Mesendoderm (in vitro differentiated cells): ENCODE results near the gene MORC1.

Experiments
- DNase-seq: peaks from one replicate; pipeline ENCODE4 v3.0.0; 2013
- H2AK5ac ChIP-seq: 2 replicates; pipeline ENCODE4 v1.6.1; 2013; ENCODE audit warnings: low read length, inconsistent platforms
- H2BK120ac ChIP-seq: 2 replicates; pipeline ENCODE4 v1.6.1; 2013; ENCODE audit warnings: low read depth, mild to moderate bottlenecking, low read length, moderate library complexity, mixed read lengths
- H2BK15ac ChIP-seq: replicated peaks from 2 replicates; pipeline ENCODE4 v1.6.1; 2013; ENCODE audit warnings: low read depth, mild to moderate bottlenecking, moderate library complexity
- H2BK5ac ChIP-seq: 2 replicates; pipeline ENCODE4 v1.6.1; 2013; ENCODE audit warnings: low read length, inconsistent platforms
- H3K18ac ChIP-seq: 2 replicates; pipeline ENCODE4 v1.6.1; 2013; ENCODE audit warnings: mild to moderate bottlenecking, low read length, mixed read lengths
- H3K23ac ChIP-seq: one replicate; pipeline ENCODE4 v1.6.1; 2013; ENCODE audit warnings: low read length
- H3K27ac ChIP-seq: 2 replicates; pipeline ENCODE4 v1.5.1; 2013; ENCODE audit warnings: low read depth, mild to moderate bottlenecking, inconsistent platforms, low read length, moderate library complexity
- H3K27me3 ChIP-seq: 2 replicates; pipeline ENCODE4 v1.6.1; 2013; ENCODE audit warnings: low read length, control low read depth, mild to moderate bottlenecking, inconsistent platforms; ENCODE audit not compliant: insufficient read depth, poor library complexity
- H3K36me3 ChIP-seq: 2 replicates; pipeline ENCODE4 v1.6.1; 2013; ENCODE audit warnings: low read length, inconsistent platforms; ENCODE audit not compliant: control insufficient read depth, insufficient read depth
- H3K4ac ChIP-seq: one replicate; pipeline ENCODE4 v1.6.1; 2013; ENCODE audit warnings: low read depth, mild to moderate bottlenecking, low read length, moderate library complexity
- H3K4me1 ChIP-seq: 2 replicates; pipeline ENCODE4 v1.6.1; 2013; ENCODE audit warnings: low read depth, low read length, inconsistent platforms; ENCODE audit not compliant: control insufficient read depth
- H3K4me2 ChIP-seq: 2 replicates; pipeline ENCODE4 v1.6.1; 2013; ENCODE audit warnings: low read length
- H3K4me3 ChIP-seq: 2 replicates; pipeline ENCODE4 v1.5.1; 2013; ENCODE audit warnings: mild to moderate bottlenecking, low read length
- H3K56ac ChIP-seq: one replicate; pipeline ENCODE4 v1.6.1; 2013; ENCODE audit warnings: low read length
- H3K79me1 ChIP-seq: 2 replicates; pipeline ENCODE4 v1.6.1; 2013; ENCODE audit warnings: low read length, inconsistent platforms
- H3K79me2 ChIP-seq: 2 replicates; pipeline ENCODE4 v1.6.1; 2013; ENCODE audit warnings: mild to moderate bottlenecking, low read length; ENCODE audit not compliant: control insufficient read depth, insufficient read depth
- H3K9ac ChIP-seq: 2 replicates; pipeline ENCODE4 v1.6.1; 2013; ENCODE audit warnings: low read length, inconsistent platforms
- H4K5ac ChIP-seq: one replicate; pipeline ENCODE4 v1.6.1; 2013; ENCODE audit warnings: low read length
- H4K8ac ChIP-seq: one replicate; pipeline ENCODE4 v1.6.1; 2013; ENCODE audit warnings: low read depth, mild to moderate bottlenecking, control low read depth, low read length, moderate library complexity
- whole genome bisulfite sequencing: extraction: QIAGEN DNeasy Blood & Tissue Kit; methylation state at CpG from one replicate; pipeline ENCODE4 v1.1.7; 2013; ENCODE audit warnings: low lambda C conversion rate, missing lambda C conversion rate; ENCODE audit not compliant: insufficient coverage; ENCODE audit errors: extremely low coverage; 5-methylcytosine and 5-hydroxymethylcytosine counted together

Gene MORC1

DNA sequence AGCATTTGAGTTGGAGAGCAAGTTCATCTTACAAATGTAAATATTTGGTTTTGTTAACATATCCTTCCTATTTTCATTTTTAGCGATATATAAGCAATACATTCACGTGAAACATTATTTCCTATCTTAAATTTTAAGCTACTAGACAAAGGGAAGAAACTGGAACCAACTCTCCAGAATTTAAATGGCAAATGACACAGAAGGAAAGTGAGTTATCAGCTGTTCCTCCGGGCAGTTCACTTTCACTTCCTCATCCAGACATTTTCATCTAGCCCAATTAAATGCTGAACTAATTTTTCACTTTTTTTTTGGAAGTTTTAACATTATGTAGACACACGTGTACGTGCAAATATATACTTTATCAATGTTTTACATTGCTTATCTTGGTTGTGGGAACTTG lies 58.7 kb downstream of the MORC1 start:
- H3K79me1 ChIP-seq: no peaks in the 10 kb centered on the region
- no peaks in the 10 kb centered on the region for H3K27me3 ChIP-seq
- H3K4ac ChIP-seq: no peak overlapping the region
- H3K27ac ChIP-seq: no peak overlapping the region
- H2BK5ac ChIP-seq: no peak overlapping the region
- H4K8ac ChIP-seq: no peak overlapping the region
- no peak overlapping the region for H3K4me2 ChIP-seq
- H3K18ac ChIP-seq: no peak overlapping the region
- H2BK15ac ChIP-seq: no peak overlapping the region
- peaks cover 2% of the 10 kb centered on the region for H3K4me1 ChIP-seq
- no peak for DNase-seq
- WGBS: no CpG with 5 or more reads among the region's 5 CpGs
- H2BK120ac ChIP-seq: no peak overlapping the region
- H3K9ac ChIP-seq: no peak overlapping the region
- H4K5ac ChIP-seq: no peak overlapping the region
- H2AK5ac ChIP-seq: no peak overlapping the region
- H3K79me2 ChIP-seq: no peaks in the 10 kb centered on the region
- no peak overlapping the region for H3K56ac ChIP-seq
- no peaks in the 10 kb centered on the region for H3K36me3 ChIP-seq
- no peak overlapping the region for H3K23ac ChIP-seq
- no peak overlapping the region for H3K4me3 ChIP-seq

- Histone ChIP-seq H3K18ac (no peak overlapping the region), H3K36me3 (no peaks in the 10 kb centered on the region), H3K23ac (no peak overlapping the region)
Observed at GRCh38 chr3:109057616-109058015, 60.3 kb downstream of the MORC1 start.

GRCh38 chr3:109057056-109057455 lies 60.9 kb downstream of the MORC1 start:
- Histone ChIP-seq H3K18ac (no peak overlapping the region), H3K9ac (no peak overlapping the region), H3K4me2 (no peak overlapping the region), H3K23ac (no peak overlapping the region), H3K4me1 (peaks cover 2% of the 10 kb centered on the region), H3K79me1 (no peaks in the 10 kb centered on the region), H3K4ac (no peak overlapping the region), H2BK5ac (no peak overlapping the region), H3K79me2 (no peaks in the 10 kb centered on the region), H3K4me3 (no peak overlapping the region), H2AK5ac (no peak overlapping the region), H4K8ac (no peak overlapping the region), H2BK15ac (no peak overlapping the region), H3K27me3 (no peaks in the 10 kb centered on the region), H3K36me3 (no peaks in the 10 kb centered on the region), H4K5ac (no peak overlapping the region), H3K27ac (no peak overlapping the region), H2BK120ac (no peak overlapping the region), H3K56ac (no peak overlapping the region)
- DNase-seq: no peak
- WGBS: no CpG with 5 or more reads among the region's 3 CpGs

More at GRCh38 chr3:109057616-109058015, 60.3 kb downstream of the MORC1 start:
- H3K27ac ChIP-seq: no peak overlapping the region
- no peak overlapping the region for H3K9ac ChIP-seq
- H3K4me3 ChIP-seq: no peak overlapping the region
- H4K5ac ChIP-seq: no peak overlapping the region
- no CpG with 5 or more reads among the region's 3 CpGs for WGBS
- H3K4me1 ChIP-seq: peaks cover 2% of the 10 kb centered on the region
- no peak overlapping the region for H2AK5ac ChIP-seq
- H3K56ac ChIP-seq: no peak overlapping the region
- H2BK120ac ChIP-seq: no peak overlapping the region
- no peak overlapping the region for H2BK15ac ChIP-seq
- H3K79me1 ChIP-seq: no peaks in the 10 kb centered on the region
- no peaks in the 10 kb centered on the region for H3K79me2 ChIP-seq
- H3K4ac ChIP-seq: no peak overlapping the region
- H2BK5ac ChIP-seq: no peak overlapping the region
- no peak overlapping the region for H4K8ac ChIP-seq
- H3K4me2 ChIP-seq: no peak overlapping the region
- H3K27me3 ChIP-seq: no peaks in the 10 kb centered on the region
- DNase-seq: no peak

GRCh38 chr3:109050591-109051167 lies 67.3 kb downstream of the MORC1 start:
- no peaks in the 10 kb centered on the region for H3K36me3 ChIP-seq
- no peaks in the 10 kb centered on the region for H3K79me1 ChIP-seq
- no peak overlapping the region for H2BK5ac ChIP-seq
- H3K56ac ChIP-seq: no peak overlapping the region
- H4K5ac ChIP-seq: no peak overlapping the region
- no CpG with 5 or more reads among the region's 3 CpGs for WGBS
- no peak overlapping the region for H3K23ac ChIP-seq
- no peak overlapping the region for H3K18ac ChIP-seq
- H3K79me2 ChIP-seq: no peaks in the 10 kb centered on the region
- H3K4me2 ChIP-seq: no peak overlapping the region
- no peak overlapping the region for H4K8ac ChIP-seq
- H3K27ac ChIP-seq: no peak overlapping the region
- no peak overlapping the region for H3K9ac ChIP-seq
- H2BK120ac ChIP-seq: no peak overlapping the region
- DNase-seq: peak; percentile 35
- no peak overlapping the region for H2BK15ac ChIP-seq
- no peaks in the 10 kb centered on the region for H3K27me3 ChIP-seq
- no peaks in the 10 kb centered on the region for H3K4me1 ChIP-seq
- H3K4ac ChIP-seq: no peak overlapping the region
- no peak overlapping the region for H2AK5ac ChIP-seq
- H3K4me3 ChIP-seq: no peak overlapping the region

GRCh38 chr3:109047366-109047765 lies 70.6 kb downstream of the MORC1 start:
- H3K79me2 ChIP-seq: no peaks in the 10 kb centered on the region
- H2BK5ac ChIP-seq: no peak overlapping the region
- DNase-seq: no peak
- H3K27ac ChIP-seq: no peak overlapping the region
- no peak overlapping the region for H4K8ac ChIP-seq
- no peak overlapping the region for H2AK5ac ChIP-seq
- H3K36me3 ChIP-seq: no peaks in the 10 kb centered on the region
- no peak overlapping the region for H2BK120ac ChIP-seq
- no peaks in the 10 kb centered on the region for H3K4me1 ChIP-seq
- H2BK15ac ChIP-seq: no peak overlapping the region
- no peak overlapping the region for H3K23ac ChIP-seq
- no peak overlapping the region for H3K4ac ChIP-seq
- H4K5ac ChIP-seq: no peak overlapping the region
- H3K4me2 ChIP-seq: no peak overlapping the region
- H3K4me3 ChIP-seq: no peak overlapping the region
- H3K79me1 ChIP-seq: no peaks in the 10 kb centered on the region
- H3K27me3 ChIP-seq: no peaks in the 10 kb centered on the region
- no peak overlapping the region for H3K18ac ChIP-seq
- H3K56ac ChIP-seq: no peak overlapping the region
- WGBS: no CpG with 5 or more reads among the region's 2 CpGs
- H3K9ac ChIP-seq: no peak overlapping the region
